ENCODE data around the gene FUZ.

The FUZ gene

DNA sequence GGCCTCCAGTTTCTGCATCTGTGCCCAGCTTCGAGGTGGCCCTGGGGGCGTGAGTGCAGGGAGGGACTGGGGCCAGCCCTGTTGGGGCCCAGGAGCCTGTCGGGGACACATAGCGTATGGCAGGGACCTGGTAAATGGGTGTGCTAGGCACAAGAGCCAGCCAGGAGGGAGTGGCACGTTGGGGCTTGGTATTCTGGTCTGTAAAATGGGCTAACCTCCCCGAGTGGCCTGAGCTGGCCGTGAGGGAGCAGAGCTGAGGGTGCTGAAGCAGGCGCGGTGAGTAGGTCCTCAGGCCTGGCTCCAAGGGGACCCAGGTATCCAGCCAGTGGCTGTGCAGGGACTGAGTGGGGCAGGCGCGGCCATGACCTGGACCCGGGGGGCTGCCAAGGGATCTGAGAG, 42.2 kb upstream of the FUZ start:
- no peak overlapping the region for H3K27ac Mint-ChIP-seq
- H3K4me1 Mint-ChIP-seq (ENCODE audit: low read depth), result peaks cover 17% of the 10 kb centered on the region
- H3K27me3 Mint-ChIP-seq (ENCODE audit: low read depth), result peaks cover 6% of the 10 kb centered on the region
- no peak overlapping the region for H3K4me3 Mint-ChIP-seq
- peaks cover under 1% of the 10 kb centered on the region for H3K9me3 Mint-ChIP-seq
- H3K36me3 Mint-ChIP-seq (ENCODE audit: low read depth), result peaks cover 3% of the 10 kb centered on the region

DNA sequence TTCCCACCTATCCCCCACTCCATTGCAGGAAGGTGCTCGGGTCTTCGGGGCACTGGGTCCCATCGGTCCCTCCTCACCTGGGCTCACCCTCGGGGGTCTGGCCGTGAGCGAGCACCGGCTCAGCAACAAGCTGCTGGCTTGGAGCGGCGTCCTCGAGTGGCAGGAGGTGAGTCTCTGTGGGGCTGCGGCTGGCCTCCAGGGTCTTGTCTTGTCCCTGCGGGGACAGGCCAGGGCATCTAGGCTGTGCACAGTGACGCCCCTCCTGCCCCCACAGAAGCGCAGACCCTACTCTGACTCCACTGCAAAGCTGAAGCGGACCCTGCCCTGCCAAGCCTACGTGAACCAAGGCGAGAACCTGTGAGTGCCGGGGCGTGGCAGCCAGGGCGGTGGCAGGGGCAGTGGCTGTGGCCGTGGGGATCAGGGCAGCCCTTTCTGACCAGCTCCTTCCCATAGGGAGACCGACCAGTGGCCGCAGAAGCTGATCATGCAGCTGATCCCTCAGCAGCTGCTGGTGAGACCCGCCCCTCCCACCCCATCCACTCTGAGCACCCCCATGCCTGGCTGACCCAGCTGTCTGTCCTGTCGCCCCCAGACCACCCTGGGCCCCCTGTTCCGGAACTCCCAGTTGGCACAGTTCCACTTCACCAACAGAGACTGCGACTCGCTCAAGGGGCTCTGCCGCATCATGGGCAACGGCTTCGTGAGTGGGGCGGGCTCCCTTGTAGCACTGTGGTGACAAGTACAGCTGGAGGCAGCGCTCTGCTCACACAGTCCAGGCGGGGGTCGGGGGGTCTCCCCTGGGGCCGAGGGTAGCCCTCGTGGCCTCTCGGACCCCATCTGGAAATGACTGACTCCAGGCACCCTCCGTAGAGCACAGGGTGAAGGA, 41.5 kb upstream of the FUZ start:
- Mint-ChIP-seq H3K9me3 (peaks cover 3% of the 10 kb centered on the region), H3K4me1 (ENCODE audit: low read depth) (peaks cover 22% of the 10 kb centered on the region), H3K4me3 (no peak overlapping the region), H3K36me3 (ENCODE audit: low read depth) (peaks cover 4% of the 10 kb centered on the region), H3K27ac (no peak overlapping the region), H3K27me3 (ENCODE audit: low read depth) (peaks cover 6% of the 10 kb centered on the region)

DNA sequence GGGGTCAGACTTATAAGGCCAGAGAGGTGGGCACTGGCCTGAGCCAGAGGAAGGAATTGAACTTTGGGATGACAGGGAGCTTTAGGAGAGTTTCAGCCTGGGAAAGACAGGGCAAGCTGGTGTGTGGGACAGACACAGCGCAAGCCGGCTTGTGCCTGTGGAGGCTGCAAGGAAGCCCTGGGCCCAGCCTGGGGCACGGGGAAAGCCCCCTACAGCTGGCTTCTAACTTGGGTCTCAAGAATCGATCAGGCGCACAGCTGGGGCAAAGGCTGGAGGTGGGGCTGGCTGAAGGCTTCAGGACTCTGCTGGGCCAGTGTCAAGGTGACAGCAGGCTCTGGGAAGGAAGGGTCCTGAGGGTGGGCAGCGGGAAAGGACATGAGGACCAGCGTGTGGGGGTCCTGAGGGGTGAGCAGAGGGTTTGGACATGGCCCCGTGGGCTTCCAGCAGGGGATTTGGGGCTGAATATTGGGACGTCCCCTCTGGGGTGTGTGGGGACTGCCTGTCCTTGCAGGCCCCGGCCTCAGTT, 40.8 kb upstream of the FUZ start:
- Mint-ChIP-seq H3K4me1 (ENCODE audit: low read depth) (peaks cover 26% of the 10 kb centered on the region), H3K4me3 (peak overlapping the region; percentile 31), H3K9me3 (peaks cover 6% of the 10 kb centered on the region), H3K27me3 (ENCODE audit: low read depth) (peaks cover 6% of the 10 kb centered on the region), H3K27ac (peak overlapping the region; percentile 65), H3K36me3 (ENCODE audit: low read depth) (peaks cover 7% of the 10 kb centered on the region)

DNA sequence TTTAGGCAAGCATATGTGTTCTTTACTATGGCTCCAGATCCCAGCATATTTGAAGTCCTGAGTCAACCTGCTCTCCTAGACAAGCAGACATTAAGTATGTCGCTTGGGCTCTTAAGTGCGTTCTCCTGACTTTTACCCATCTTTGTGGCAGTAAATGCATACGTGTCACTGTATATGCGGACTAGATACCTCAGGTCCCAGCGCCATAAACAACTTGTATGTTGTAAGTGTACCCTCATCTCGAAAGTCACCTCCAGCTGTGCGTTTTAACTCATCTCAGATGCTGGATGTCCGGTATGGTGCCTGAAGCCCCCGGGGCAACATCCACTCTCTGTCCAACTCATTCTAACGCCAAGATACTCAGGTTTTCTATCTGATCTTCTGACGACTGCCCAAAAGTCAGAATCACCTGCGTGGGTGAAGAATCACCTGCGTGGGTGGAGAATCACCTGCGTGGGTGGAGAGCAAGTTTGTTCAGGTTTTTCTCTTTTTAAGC, 39.6 kb upstream of the FUZ start:
- peak overlapping the region; percentile 66 for H3K27ac Mint-ChIP-seq
- H3K27me3 Mint-ChIP-seq (ENCODE audit: low read depth), result peaks cover 6% of the 10 kb centered on the region
- H3K36me3 Mint-ChIP-seq (ENCODE audit: low read depth), result peaks cover 7% of the 10 kb centered on the region
- peaks cover 6% of the 10 kb centered on the region for H3K9me3 Mint-ChIP-seq
- peaks cover 36% of the 10 kb centered on the region for H3K4me1 Mint-ChIP-seq (ENCODE audit: low read depth)
- H3K4me3 Mint-ChIP-seq, result peak overlapping the region; percentile 71

DNA sequence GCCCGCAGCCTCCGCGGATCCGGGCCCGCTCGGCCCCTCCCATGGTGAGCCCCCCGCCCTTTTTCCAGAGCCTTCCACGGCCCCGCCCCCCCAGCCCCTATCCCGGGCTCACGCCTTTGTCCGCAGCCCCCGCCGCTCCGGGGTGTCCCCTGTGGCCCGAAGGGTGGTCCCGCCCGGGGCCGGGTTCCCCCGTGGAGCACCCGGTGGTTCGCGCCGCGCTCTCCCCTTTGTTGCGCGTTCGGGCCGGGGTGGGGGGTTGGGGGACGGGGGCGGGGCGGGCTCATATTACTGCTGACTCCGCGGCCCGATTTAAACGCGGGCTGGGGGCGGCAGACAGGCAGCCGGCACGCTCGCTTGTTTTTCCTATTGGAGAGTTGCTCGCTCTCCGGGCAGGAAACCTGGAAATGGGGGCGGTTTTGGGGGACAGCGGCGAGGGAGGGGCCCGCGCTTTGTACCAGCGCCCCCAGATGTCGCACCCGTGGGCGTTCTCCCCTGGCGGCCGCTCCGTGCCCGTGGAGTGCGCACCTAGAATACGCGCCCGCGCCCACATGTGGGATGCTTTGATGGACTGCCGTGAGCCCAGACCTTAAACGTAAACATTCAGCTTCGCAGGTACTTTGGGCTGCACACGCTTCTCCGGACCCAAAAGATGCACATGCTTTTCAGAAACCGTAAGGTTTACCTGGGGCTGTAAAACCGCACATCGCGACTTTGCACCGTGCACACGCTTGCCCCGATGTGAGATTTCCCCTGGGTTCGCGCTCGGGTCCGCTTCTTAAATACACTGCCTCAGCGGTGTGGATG, 38.6 kb upstream of the FUZ start:
- Mint-ChIP-seq H3K36me3 (ENCODE audit: low read depth) (peaks cover 7% of the 10 kb centered on the region), H3K4me3 (peak overlapping the region; percentile 71), H3K9me3 (peaks cover 6% of the 10 kb centered on the region), H3K4me1 (ENCODE audit: low read depth) (peaks cover 36% of the 10 kb centered on the region), H3K27me3 (ENCODE audit: low read depth) (peaks cover 6% of the 10 kb centered on the region), H3K27ac (peak overlapping the region; percentile 66)

DNA sequence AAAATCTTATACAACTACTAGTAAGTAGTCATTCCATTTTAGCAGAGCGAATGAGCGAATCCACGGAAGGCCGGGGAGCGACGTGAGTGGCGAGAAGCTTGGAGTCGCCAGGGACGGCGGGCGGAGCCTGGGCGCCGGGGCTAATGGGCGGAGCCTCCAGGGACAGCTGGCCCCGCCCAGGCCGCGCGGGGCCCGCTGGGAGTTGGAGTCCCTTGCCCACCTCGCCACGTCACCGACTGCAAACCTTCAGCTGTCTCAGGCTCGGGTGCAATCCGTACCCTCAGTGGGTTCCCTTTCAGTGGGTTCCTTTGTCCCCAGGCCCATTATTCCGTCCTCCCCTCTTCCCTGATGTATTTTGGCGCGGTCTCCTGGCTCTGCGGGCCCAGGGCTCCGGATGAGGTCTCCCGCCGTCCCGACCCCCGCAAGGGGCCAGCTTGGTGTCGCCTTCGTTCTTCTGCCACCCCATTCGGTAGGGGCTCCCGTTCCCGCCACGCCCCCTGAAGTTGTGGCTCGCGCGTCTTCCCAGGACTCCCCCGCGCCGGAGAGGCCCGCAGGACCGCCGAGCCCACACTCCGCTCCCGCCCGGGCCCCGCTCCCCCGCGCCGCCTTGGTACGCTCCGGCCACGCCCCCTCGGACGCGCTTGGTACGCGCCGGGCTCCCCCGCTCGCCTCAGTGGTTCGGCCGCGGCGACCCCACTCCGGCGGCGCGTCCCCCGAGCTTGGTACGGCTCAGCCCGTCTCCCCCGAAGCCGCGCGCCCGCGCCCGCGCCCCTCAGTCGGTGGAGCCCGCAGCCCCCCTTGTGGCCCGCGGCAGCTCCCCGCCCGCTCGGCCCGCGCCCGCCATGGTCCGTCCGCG, 37.6 kb upstream of the FUZ start, which contains the start of gene PTOV1:
TSS of gene PTOV1 (plus strand) at position 673 of the 856 bp plus-strand sequence.
- Mint-ChIP-seq H3K9me3 (peaks cover 6% of the 10 kb centered on the region), H3K4me3 (peak within 1 kb of the TSS; percentile 87), H3K27me3 (ENCODE audit: low read depth) (peaks cover 6% of the 10 kb centered on the region), H3K4me1 (ENCODE audit: low read depth) (peaks cover 36% of the 10 kb centered on the region), H3K36me3 (ENCODE audit: low read depth) (peaks cover 7% of the 10 kb centered on the region), H3K27ac (peak within 1 kb of the TSS; percentile 94)

DNA sequence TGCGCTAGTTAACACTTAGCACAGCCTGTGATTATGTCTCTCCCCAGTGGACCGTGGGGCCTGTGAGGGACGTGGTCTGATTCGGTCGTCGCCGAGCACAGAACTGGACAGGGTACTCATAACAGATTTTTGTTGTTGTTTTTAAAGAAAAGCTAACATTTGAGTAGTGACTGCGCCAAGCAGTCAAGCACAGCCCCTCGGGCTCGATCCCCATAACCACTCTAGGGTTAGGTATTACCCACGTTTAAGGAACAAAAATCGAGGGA, 37.1 kb upstream of the FUZ start:
- Mint-ChIP-seq H3K27ac (peak overlapping the region; percentile 94), H3K4me1 (ENCODE audit: low read depth) (peaks cover 36% of the 10 kb centered on the region), H3K27me3 (ENCODE audit: low read depth) (peaks cover 6% of the 10 kb centered on the region), H3K9me3 (peaks cover 6% of the 10 kb centered on the region), H3K36me3 (ENCODE audit: low read depth) (peaks cover 7% of the 10 kb centered on the region), H3K4me3 (peak overlapping the region; percentile 87)

DNA sequence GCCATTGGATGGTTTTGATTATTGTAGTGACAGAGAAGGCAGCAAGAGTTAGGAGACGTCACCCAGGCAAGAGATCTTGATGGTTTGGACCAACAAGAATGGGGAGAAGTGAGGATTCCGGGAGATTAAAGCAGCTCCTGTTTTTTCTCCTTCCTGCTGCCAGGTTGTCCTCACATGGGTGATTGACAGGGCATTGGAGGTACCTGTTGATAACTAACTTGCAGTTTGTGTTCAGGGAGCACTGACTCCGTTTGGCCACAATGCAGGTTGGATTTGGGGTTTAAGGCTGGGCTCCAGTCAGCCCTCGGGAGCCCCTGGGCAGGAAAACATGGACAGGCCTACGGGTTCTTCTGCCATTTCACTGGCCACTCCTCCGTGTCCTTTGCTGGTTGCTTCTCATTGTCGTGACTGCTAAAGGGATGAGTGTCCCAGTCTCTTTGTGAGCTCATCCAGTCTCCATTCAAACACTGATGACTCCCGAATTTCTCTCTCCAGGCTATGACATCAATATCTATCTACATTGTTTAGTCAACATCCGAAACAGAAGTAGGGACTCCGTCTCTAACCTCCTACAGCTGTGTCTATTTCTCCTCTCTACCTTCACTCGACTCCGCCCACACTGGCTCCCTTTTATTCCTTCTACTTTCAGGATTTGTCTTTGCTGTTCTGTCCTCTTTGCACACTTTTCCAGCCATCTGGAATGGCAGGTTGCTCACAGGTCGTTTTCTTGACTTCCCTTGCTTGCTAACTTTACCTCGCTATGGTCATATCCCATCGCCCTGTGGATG, 36.5 kb upstream of the FUZ start:
- Mint-ChIP-seq H3K9me3 (peaks cover 6% of the 10 kb centered on the region), H3K27ac (peak overlapping the region; percentile 94), H3K4me1 (ENCODE audit: low read depth) (peaks cover 36% of the 10 kb centered on the region), H3K36me3 (ENCODE audit: low read depth) (peaks cover 7% of the 10 kb centered on the region), H3K27me3 (ENCODE audit: low read depth) (peaks cover 6% of the 10 kb centered on the region), H3K4me3 (peak overlapping the region; percentile 87)

DNA sequence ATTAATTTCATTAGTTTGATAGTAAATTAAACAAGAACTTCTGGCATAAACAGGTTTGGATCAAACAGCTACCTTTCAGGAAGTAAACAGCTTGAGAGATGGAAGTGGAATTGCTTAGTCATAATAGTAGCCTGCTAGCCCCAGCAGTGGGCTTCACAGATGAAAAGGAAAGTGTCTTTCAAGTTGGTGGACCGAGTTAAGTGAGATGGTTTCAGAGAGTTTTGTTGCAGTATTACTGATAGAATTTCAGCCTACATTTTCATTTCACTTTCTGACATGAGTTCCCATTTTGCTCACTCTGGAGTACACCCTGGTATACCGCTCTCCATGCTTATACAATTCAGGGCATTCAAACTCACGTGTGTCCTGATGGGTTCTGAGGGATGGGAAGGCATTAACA, 35.8 kb upstream of the FUZ start:
- Mint-ChIP-seq H3K4me1 (ENCODE audit: low read depth) (peaks cover 36% of the 10 kb centered on the region), H3K36me3 (ENCODE audit: low read depth) (peaks cover 7% of the 10 kb centered on the region), H3K4me3 (peak overlapping the region; percentile 78), H3K27me3 (ENCODE audit: low read depth) (peaks cover 6% of the 10 kb centered on the region), H3K27ac (peak overlapping the region; percentile 59), H3K9me3 (peaks cover 6% of the 10 kb centered on the region)

DNA sequence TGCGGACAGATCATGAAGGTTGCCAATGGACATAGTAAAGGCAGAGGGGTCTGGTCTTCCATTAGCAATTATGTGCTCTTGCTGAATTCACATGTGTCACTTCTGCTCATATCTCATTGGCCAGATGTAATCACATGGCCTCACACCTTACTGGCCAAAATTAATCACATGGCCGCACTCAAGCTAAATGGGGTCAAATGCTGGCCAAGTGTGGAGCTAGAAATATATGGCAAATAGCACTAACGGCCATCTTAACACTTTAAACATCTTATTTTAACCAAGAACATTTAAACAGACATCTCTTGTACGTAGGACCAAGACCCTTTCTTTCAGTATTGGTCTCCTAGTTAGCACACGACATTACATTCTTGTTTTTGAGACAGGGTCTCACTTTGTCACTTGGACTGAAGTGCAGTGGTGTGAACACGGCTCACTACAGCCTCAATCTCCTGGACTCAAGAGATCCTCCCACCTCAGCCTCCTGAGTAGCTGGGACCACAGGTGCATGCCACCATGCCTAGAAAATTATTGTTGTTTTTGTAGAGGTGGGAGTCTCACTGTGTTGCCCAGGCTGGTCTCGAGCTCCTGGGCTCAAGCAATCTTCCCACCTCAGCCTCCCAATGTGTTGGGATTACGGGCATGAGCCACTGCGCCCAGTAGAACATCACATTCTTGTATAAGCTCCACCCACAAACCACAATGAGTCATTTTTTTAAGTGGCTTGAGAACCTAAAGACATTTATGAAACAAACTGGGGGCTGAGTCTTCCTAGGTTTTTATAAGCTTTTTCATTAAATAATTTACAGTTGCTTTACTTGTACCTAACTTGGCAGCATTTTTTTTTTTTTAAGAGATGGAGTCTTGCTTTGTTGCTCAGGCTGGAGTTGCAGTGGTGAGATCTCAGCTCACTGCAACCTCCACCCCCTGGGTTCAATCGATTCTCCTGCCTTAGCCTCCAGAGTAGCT, 34.9 kb upstream of the FUZ start:
- Mint-ChIP-seq H3K27me3 (ENCODE audit: low read depth) (peaks cover 6% of the 10 kb centered on the region), H3K4me1 (ENCODE audit: low read depth) (peaks cover 32% of the 10 kb centered on the region), H3K27ac (peak overlapping the region; percentile 14), H3K9me3 (peaks cover 6% of the 10 kb centered on the region), H3K36me3 (ENCODE audit: low read depth) (peaks cover 7% of the 10 kb centered on the region), H3K4me3 (no peak overlapping the region)

DNA sequence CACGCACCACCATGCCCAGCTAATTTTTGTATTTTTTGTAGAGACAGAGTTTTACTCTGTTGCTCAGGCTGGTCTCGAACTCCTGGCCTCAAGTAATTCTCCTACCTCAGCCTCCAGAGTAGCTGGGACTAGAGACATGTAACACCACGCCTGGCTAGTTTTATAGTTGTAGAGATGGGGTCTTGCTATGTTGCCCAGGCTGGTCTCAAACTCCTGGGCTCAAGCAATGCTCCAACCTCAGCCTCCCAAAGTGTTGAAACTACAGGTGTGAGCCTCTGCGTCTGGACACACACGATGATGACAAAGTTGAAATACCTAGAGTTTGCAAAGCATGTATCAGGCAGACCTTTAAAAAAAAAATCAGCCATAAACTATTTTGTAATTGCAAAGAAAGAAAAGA, 33.3 kb upstream of the FUZ start:
- Mint-ChIP-seq H3K4me3 (no peak overlapping the region), H3K27ac (no peak overlapping the region), H3K27me3 (ENCODE audit: low read depth) (no peaks in the 10 kb centered on the region), H3K9me3 (peaks cover 6% of the 10 kb centered on the region), H3K4me1 (ENCODE audit: low read depth) (peaks cover 20% of the 10 kb centered on the region), H3K36me3 (ENCODE audit: low read depth) (peaks cover 7% of the 10 kb centered on the region)

DNA sequence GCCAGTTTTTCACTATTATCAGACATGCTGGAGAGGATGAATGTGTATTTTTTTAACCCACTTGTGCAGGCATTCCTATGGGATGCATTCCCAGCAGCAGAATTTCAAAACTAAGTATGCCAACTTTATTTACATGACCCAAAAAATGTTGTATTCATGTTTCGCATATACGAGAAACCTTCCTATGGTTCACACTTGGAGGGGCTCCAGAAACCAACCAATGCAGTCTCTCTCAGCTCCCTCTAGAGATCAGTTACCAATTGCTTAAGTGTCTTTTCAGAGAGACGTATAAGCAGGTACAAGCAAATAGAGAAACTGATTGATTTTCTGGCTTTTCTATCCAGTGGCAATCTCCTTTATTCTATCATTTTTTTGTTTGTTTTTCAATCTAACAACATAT, 32.3 kb upstream of the FUZ start:
- Mint-ChIP-seq H3K36me3 (ENCODE audit: low read depth) (peaks cover 7% of the 10 kb centered on the region), H3K27ac (no peak overlapping the region), H3K4me3 (no peak overlapping the region), H3K4me1 (ENCODE audit: low read depth) (peaks cover 20% of the 10 kb centered on the region), H3K9me3 (peaks cover 6% of the 10 kb centered on the region), H3K27me3 (ENCODE audit: low read depth) (no peaks in the 10 kb centered on the region)
